ENCODE measurements around the gene SERPINB6. TPM values are rescaled to one million over a fixed set of nuclear protein-coding genes. Genes with fewer than 3 reads are reported as not detected.

SERPINB6 gene
- total and polyA plus RNA-seq, 9 of the 15 experiments (the other 6 are each of a cell fraction or from before 2014, with no cell fraction given): 86.6 to 211 (median 143) TPM

- TF ChIP-seq ZNF778 (CRISPR knock-in tag; IDR thresholded peaks at IDR 0.05) (no peak), AFF4 (CRISPR knock-in tag; IDR thresholded peaks at IDR 0.05) (no peak), CHD7 (IDR thresholded peaks at IDR 0.05; ENCODE audit: low read depth, low read length) (no peak), KLF6 (CRISPR knock-in tag; IDR thresholded peaks at IDR 0.05; ENCODE audit: borderline replicate concordance) (no peak), ZNF239 (CRISPR knock-in tag; IDR thresholded peaks at IDR 0.05) (no peak), RHOXF2B (CRISPR knock-in tag; conservative IDR thresholded peaks at IDR 0.05) (no peak), SNIP1 (IDR thresholded peaks at IDR 0.05; ENCODE audit: low read depth) (no peak), CREB5 (CRISPR knock-in tag; IDR thresholded peaks at IDR 0.05) (no peak), KDM4B (IDR thresholded peaks at IDR 0.05; ENCODE audit: borderline replicate concordance in 2 of 2, low read depth in 1 of 2) (no peak), XRCC5 (IDR thresholded peaks at IDR 0.05; ENCODE audit: low read depth, low read length) (no peak)
Measured at GRCh38 chr6:2984738-2985406, 13.5 kb upstream of the SERPINB6 start (continued).

All from K562 (cell line).